Measurements from ENCODE around the gene SLC5A9. TPM values are rescaled to one million over a fixed set of nuclear protein-coding genes. Genes with fewer than 3 reads are reported as not detected.

SLC5A9 gene
- total RNA-seq, 4 donors from 2014 or later: 0.42 to 1.3 TPM; not detected in 2

DNA sequence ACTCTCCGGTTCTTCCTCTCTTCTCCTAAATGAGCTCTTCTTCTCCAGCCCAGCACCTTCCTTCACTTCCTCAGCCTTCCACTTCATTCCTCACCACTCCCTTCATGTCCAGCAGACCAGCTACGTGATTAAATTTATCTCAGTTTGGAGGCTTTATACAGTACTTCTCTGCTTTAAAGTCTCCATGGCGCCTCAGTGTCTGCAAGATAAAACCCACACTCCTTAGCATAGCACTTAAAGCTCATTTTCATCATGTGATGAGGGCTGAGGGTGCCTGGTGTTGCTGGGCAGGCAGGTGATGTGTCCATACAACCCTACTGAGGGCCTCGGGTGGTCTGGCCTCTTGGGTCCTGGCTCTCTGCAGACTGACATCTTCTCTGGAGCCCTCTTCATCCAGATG lies 7.7 kb downstream of the SLC5A9 start:
- H3K27ac ChIP-seq (replicated peaks in 1 of 4): no peak overlapping the region
- TF ChIP-seq EP300 (IDR thresholded peaks at IDR 0.05) (no peak), POLR2AphosphoS5 (IDR thresholded peaks at IDR 0.05) (no peak), POLR2A (IDR thresholded peaks at IDR 0.05; ENCODE audit: low read depth) (no peak)
- TF ChIP-seq, protein P1, sequence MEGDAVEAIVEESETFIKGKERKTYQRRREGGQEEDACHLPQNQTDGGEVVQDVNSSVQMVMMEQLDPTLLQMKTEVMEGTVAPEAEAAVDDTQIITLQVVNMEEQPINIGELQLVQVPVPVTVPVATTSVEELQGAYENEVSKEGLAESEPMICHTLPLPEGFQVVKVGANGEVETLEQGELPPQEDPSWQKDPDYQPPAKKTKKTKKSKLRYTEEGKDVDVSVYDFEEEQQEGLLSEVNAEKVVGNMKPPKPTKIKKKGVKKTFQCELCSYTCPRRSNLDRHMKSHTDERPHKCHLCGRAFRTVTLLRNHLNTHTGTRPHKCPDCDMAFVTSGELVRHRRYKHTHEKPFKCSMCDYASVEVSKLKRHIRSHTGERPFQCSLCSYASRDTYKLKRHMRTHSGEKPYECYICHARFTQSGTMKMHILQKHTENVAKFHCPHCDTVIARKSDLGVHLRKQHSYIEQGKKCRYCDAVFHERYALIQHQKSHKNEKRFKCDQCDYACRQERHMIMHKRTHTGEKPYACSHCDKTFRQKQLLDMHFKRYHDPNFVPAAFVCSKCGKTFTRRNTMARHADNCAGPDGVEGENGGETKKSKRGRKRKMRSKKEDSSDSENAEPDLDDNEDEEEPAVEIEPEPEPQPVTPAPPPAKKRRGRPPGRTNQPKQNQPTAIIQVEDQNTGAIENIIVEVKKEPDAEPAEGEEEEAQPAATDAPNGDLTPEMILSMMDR (IDR thresholded peaks at IDR 0.05): no peak
- WGBS: 92% methylated on average over 4 of the region's 4 CpGs
- no peak for DNase-seq (ENCODE audit: extremely low spot score)
- H3K4me3 ChIP-seq: no peak overlapping the region
- H3K9me3 ChIP-seq: no peaks in the 10 kb centered on the region
- intact Hi-C loops (cut with DNase I): no loop called here
- no peaks in the 10 kb centered on the region for H3K36me3 ChIP-seq
- H3K4me1 ChIP-seq: peaks cover 0 to 11% (median 7%) of the 10 kb centered on the region in 4 donors
- no peaks in the 10 kb centered on the region for H3K27me3 ChIP-seq

DNA sequence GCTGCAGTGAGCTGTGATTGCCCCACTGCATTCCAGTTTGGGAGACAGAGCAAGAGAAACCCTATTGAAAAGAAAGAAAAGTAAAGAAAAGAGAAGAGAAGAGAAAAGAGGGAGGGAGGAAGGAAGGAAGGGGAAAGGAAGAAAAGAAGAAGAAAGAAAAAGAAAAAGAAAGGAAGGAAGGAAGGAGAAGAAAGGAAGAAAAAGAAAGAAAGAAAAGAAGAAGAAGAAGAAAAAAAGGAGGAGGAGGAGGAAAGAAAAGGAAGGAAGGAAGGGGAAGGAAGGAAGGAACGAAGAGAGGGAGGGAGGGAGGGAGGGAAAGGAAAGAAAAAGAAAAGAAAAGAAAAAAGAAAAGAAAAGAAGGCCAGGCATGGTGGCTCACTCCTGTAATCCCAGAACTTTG lies 10.2 kb downstream of the SLC5A9 start:
- no peak for TF ChIP-seq POLR2AphosphoS5 (IDR thresholded peaks at IDR 0.05)
- no peak for TF ChIP-seq POLR2A (IDR thresholded peaks at IDR 0.05; ENCODE audit: low read depth)
- TF ChIP-seq, protein P1 (IDR thresholded peaks at IDR 0.05): no peak
- TF ChIP-seq EP300 (IDR thresholded peaks at IDR 0.05): no peak
- H3K4me3 ChIP-seq: no peak overlapping the region
- H3K27ac ChIP-seq (replicated peaks in 1 of 4): no peak overlapping the region
- WGBS: 96% methylated on average over 1 of the region's 1 CpG
- no peak for DNase-seq (ENCODE audit: extremely low spot score)
- no peaks in the 10 kb centered on the region for H3K27me3 ChIP-seq
- peaks cover 0 to 10% (median 7%) of the 10 kb centered on the region in 4 donors for H3K4me1 ChIP-seq
- no peaks in the 10 kb centered on the region for H3K9me3 ChIP-seq
- intact Hi-C loops (cut with DNase I): no loop called here
- H3K36me3 ChIP-seq: no peaks in the 10 kb centered on the region

DNA sequence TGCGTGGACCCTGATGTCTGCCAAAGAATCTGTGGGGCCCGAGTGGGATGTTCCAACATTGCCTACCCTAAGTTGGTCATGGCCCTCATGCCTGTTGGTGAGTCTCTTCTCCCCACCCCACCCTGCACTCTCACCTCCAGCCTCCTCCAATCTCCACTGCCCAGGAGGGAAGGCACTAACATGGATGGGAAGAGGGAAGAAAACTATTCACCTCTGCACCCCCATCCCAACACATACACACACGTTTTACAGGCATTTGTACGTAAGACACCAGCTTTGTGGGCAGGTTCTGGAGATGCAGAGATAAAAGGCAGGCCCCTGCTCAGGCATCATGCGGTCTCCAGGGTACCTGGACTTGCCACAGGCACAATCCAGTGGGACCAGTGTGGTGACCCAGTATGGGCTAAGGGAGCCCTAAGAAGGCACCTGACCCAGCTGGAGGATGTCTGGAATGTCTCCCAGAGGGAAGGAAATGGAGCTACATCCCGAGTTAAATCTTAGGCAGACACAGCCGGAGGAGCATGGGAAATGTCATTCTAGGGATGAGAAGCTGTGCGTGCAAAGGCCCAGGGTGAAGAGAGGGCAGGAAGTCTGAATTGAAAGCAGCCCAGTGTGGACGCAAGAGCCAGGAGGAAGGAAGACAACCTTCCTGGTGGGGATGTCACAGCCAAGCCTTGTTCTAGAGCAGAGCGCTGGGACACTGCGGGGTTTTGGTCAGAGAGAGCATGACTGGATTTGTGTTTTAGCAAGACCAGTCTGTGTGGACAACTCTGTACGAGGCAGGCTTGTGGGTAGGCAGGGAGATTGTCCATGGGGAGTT lies 11.4 kb downstream of the SLC5A9 start:
- H3K27ac ChIP-seq (replicated peaks in 1 of 4): no peak overlapping the region
- 73% methylated on average over 12 of the region's 12 CpGs for WGBS

DNA sequence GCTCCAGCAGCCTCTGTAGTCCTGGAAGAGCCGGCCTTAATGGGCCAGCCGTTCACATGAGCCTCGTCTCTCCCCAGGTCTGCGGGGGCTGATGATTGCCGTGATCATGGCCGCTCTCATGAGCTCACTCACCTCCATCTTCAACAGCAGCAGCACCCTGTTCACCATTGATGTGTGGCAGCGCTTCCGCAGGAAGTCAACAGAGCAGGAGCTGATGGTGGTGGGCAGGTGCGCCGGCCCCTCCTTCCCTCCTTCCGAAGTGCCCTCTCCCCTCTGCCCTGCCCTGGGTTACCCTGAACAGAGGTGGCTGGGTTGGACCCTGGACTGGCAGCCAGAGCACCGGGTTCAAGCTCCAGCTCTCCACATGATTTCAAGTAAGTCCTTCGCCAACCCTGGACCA lies 13.1 kb downstream of the SLC5A9 start:
- no peaks in the 10 kb centered on the region for H3K36me3 ChIP-seq
- 94% methylated on average over 12 of the region's 13 CpGs for whole genome bisulfite sequencing
- DNase-seq (ENCODE audit: extremely low spot score): no peak
- no peaks in the 10 kb centered on the region for H3K27me3 ChIP-seq
- H3K27ac ChIP-seq (replicated peaks in 1 of 4): no peak overlapping the region
- peaks cover 0 to 8% (median 5%) of the 10 kb centered on the region in 4 donors for H3K4me1 ChIP-seq
- H3K4me3 ChIP-seq: no peak overlapping the region
- H3K9me3 ChIP-seq: no peaks in the 10 kb centered on the region
- TF ChIP-seq, protein P1 (IDR thresholded peaks at IDR 0.05): no peak
- TF ChIP-seq POLR2AphosphoS5 (IDR thresholded peaks at IDR 0.05): no peak
- no peak for TF ChIP-seq POLR2A (IDR thresholded peaks at IDR 0.05; ENCODE audit: low read depth)
- no peak for TF ChIP-seq EP300 (IDR thresholded peaks at IDR 0.05)
- intact Hi-C loops (cut with DNase I): no loop called here

More for the DNA sequence above, 11.4 kb downstream of the SLC5A9 start:
- intact Hi-C loops (cut with DNase I): no loop called here
- H3K4me1 ChIP-seq: peaks cover 0 to 8% (median 7%) of the 10 kb centered on the region in 4 donors
- TF ChIP-seq POLR2AphosphoS5 (IDR thresholded peaks at IDR 0.05) (no peak), EP300 (IDR thresholded peaks at IDR 0.05) (no peak), POLR2A (IDR thresholded peaks at IDR 0.05; ENCODE audit: low read depth) (no peak)
- no peaks in the 10 kb centered on the region for H3K9me3 ChIP-seq
- no peak for DNase-seq (ENCODE audit: extremely low spot score)
- no peak overlapping the region for H3K4me3 ChIP-seq
- no peaks in the 10 kb centered on the region for H3K27me3 ChIP-seq
- H3K36me3 ChIP-seq: no peaks in the 10 kb centered on the region

DNA sequence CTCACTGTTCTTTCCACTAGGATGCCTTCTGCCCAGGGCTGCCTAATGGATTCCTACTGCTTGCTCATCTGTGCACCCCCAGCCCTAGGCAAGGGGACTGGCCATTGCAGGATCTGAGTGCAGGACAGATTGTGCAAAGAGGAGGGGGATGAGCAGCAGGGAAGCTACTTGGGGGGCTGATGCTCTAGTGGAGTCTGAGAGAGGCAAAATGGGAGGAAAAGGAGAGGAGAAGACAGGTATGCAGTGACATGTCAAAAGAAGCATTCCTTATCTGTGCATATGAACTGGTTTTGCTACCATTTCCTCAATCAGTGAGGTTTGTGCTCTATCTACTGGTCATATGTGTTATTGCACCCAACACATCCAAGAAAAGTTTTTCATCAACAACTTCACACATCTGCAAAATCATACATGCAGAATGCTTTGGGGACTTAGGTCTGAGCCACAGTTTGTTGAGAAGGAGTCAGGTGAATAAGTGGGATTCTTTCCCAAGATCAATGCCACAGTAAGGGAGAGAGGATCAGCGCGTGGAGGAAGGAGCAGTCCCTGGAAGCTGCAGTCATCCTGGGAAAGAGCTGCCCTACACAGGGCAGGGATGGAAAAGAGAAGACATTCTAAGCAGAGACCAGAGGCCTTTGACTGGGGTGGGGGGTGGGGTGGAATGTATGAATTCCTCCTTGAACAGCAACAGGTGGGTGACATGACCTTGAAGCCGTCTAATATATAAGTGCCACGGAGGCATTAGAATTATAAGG lies 14.4 kb downstream of the SLC5A9 start:
- DNase-seq (ENCODE audit: extremely low spot score): no peak
- H3K27me3 ChIP-seq: no peaks in the 10 kb centered on the region
- H3K9me3 ChIP-seq: no peaks in the 10 kb centered on the region
- intact Hi-C loops (cut with DNase I): no loop called here
- no peaks in the 10 kb centered on the region for H3K36me3 ChIP-seq
- WGBS: 78% methylated on average over 4 of the region's 4 CpGs
- no peak for TF ChIP-seq POLR2AphosphoS5 (IDR thresholded peaks at IDR 0.05)
- no peak for TF ChIP-seq EP300 (IDR thresholded peaks at IDR 0.05)
- TF ChIP-seq, protein P1 (IDR thresholded peaks at IDR 0.05): peak; percentile 54 to 62 (median 56)
- no peak overlapping the region for H3K27ac ChIP-seq (replicated peaks in 1 of 4)
- H3K4me1 ChIP-seq: no peaks in the 10 kb centered on the region
- no peak overlapping the region for H3K4me3 ChIP-seq

All from esophagus muscularis mucosa (tissue), 4 donors.